ENCODE data around the gene ACVR1C. TPM values are rescaled to one million over a fixed set of nuclear protein-coding genes. Genes with fewer than 3 reads are reported as not detected.
A peak's percentile ranks its signal among the peaks of the same experiment; 100 is the strongest.

The ACVR1C gene
- total and polyA plus RNA-seq, 7 experiments from 2014 or later: 0.73 to 11.4 (median 5.0) TPM

DNA sequence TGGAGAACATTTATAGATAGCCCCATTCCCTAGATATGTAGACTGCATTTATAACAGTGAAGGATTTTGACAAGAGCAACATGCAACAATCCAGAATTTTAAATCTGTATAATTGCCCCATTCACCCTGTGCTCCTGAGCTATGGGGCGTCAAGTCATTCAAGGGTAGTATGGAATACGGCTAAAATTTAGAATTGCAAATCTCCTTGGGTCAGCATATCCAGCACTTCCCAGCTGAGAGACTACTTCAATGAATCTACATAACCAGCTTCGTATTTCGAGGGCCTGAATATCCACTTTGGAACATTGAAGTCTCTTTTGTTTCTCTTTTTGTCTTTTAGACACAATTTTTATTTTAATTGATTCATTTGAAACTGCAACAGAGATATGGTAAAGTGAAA is 28.4 kb upstream of the ACVR1C start:
- H3K4me3 Mint-ChIP-seq: no peak overlapping the region
- ATAC-seq (no peak), DNase-seq (no peak)
- intact Hi-C loops (cut with micrococcal nuclease): no loop called here
- Histone ChIP-seq H3K4me1 (ENCODE audit: control insufficient read depth in 2 of 2, insufficient read depth in 2 of 2, low read length in 2 of 2) (no peaks in the 10 kb centered on the region), H3K4me3 (ENCODE audit: low read length) (no peak overlapping the region), H3K27me3 (ENCODE audit: control insufficient read depth in 2 of 2, insufficient read depth in 2 of 2, low read length in 2 of 2) (no peaks in the 10 kb centered on the region), H3K27ac (ENCODE audit: low read depth, low read length) (no peak overlapping the region), H3K9me3 (ENCODE audit: control insufficient read depth in 2 of 3, low read length in 3 of 3) (no peaks in the 10 kb centered on the region), H3K36me3 (ENCODE audit: control insufficient read depth in 2 of 3, insufficient read depth in 3 of 3, low read length in 3 of 3) (no peaks in the 10 kb centered on the region)
- CTCF ChIA-PET: no interaction called here
- POLR2A ChIA-PET: no interaction called here
- H3K4me1 Mint-ChIP-seq: no peaks in the 10 kb centered on the region
- no peak overlapping the region for H3K27ac Mint-ChIP-seq
- no peaks in the 10 kb centered on the region for H3K36me3 Mint-ChIP-seq
- peaks cover 0 to 1% (median 0%) of the 10 kb centered on the region in 11 donors for H3K9me3 Mint-ChIP-seq
- peaks cover 0 to 7% (median 0%) of the 10 kb centered on the region in 5 donors for H3K27me3 Mint-ChIP-seq

DNA sequence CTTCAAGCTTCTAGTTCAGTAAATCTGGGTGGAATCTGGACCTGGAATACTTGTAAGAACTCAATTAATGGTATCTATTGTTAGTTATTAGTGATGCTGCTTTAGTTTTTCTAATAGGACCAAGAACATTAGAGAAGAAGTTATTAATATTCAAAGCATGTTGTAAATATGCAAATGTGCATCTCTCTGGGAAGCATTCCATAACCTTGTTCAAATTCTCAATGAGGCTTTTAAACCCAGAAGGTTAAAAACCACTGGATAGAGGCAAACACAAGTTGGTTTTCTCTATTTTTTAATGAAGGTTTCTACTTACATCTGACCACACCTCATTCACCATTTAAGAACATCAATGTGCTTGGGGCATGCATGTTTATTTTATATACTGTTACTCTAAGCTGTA is 16.1 kb upstream of the ACVR1C start:
- peaks cover 0 to 19% (median 9%) of the 10 kb centered on the region in 5 donors for H3K27me3 Mint-ChIP-seq
- no peak for DNase-seq
- no peaks in the 10 kb centered on the region for H3K4me1 ChIP-seq (ENCODE audit: control insufficient read depth in 2 of 2, insufficient read depth in 2 of 2, low read length in 2 of 2)
- ChIA-PET CTCF (interaction anchor here (1.3 kb wide), 1 partner anchor 16 kb away, joined by 4 read pairs; the partner anchor contains the start of gene ACVR1C), POLR2A (no interaction called here)
- no peaks in the 10 kb centered on the region for H3K36me3 ChIP-seq (ENCODE audit: control insufficient read depth in 2 of 3, insufficient read depth in 3 of 3, low read length in 3 of 3)
- H3K9me3 ChIP-seq (ENCODE audit: control insufficient read depth in 2 of 3, low read length in 3 of 3): no peaks in the 10 kb centered on the region
- ATAC-seq: no peak
- H3K36me3 Mint-ChIP-seq: no peaks in the 10 kb centered on the region
- H3K9me3 Mint-ChIP-seq: peaks cover 0 to 2% (median 0%) of the 10 kb centered on the region in 11 donors
- H3K27ac ChIP-seq (ENCODE audit: low read depth, low read length): no peak overlapping the region
- H3K4me1 Mint-ChIP-seq: no peaks in the 10 kb centered on the region
- intact Hi-C loops (cut with micrococcal nuclease): no loop called here
- H3K4me3 ChIP-seq (ENCODE audit: low read length): no peak overlapping the region
- H3K27me3 ChIP-seq (ENCODE audit: control insufficient read depth in 2 of 2, insufficient read depth in 2 of 2, low read length in 2 of 2): no peaks in the 10 kb centered on the region
- no peak overlapping the region for H3K4me3 Mint-ChIP-seq
- no peak overlapping the region for H3K27ac Mint-ChIP-seq

DNA sequence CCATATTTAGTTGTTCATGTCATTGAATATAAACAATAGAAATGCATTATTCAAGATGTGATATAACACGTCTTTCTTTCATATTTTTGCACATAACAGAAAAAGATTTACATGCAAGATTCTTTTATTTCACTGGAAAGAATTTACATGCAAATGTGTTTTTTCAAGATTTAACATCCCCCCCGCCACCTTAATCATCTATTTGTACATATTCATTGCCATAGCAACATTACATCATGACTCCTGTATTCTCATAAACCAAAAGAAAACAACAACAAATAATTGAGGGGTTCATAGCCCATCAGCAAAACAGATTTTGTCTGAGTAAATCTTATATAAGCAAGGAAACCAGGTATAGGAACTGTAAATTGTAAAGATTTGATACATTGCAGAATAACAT is 3.2 kb upstream of the ACVR1C start:
- H3K36me3 ChIP-seq (ENCODE audit: control insufficient read depth in 2 of 3, insufficient read depth in 3 of 3, low read length in 3 of 3): peaks cover 0 to 6% (median 0%) of the 10 kb centered on the region in 3 experiments
- intact Hi-C loops (cut with micrococcal nuclease): no loop called here
- POLR2A ChIA-PET: interaction anchor here (0.7 kb wide), 1 partner anchor 309 kb away, joined by 5 read pairs; no protein-coding TSS in a partner anchor
- ATAC-seq (no peak), DNase-seq (no peak)
- Mint-ChIP-seq H3K27me3 (peaks cover 0 to 40% (median 9%) of the 10 kb centered on the region in 5 donors), H3K9me3 (no peaks in the 10 kb centered on the region), H3K36me3 (peaks cover 0 to 2% (median 0%) of the 10 kb centered on the region in 5 donors), H3K4me1 (peaks cover 6 to 17% (median 15%) of the 10 kb centered on the region in 7 donors), H3K27ac (no peak overlapping the region), H3K4me3 (no peak overlapping the region)
- no peak overlapping the region for H3K27ac ChIP-seq (ENCODE audit: low read depth, low read length)
- H3K4me3 ChIP-seq (ENCODE audit: low read length): no peak overlapping the region
- CTCF ChIA-PET: no interaction called here
- H3K9me3 ChIP-seq (ENCODE audit: control insufficient read depth in 2 of 3, low read length in 3 of 3): no peaks in the 10 kb centered on the region
- peaks cover 4 to 8% of the 10 kb centered on the region in 2 donors for H3K4me1 ChIP-seq (ENCODE audit: control insufficient read depth in 2 of 2, insufficient read depth in 2 of 2, low read length in 2 of 2)
- no peaks in the 10 kb centered on the region for H3K27me3 ChIP-seq (ENCODE audit: control insufficient read depth in 2 of 2, insufficient read depth in 2 of 2, low read length in 2 of 2)

DNA sequence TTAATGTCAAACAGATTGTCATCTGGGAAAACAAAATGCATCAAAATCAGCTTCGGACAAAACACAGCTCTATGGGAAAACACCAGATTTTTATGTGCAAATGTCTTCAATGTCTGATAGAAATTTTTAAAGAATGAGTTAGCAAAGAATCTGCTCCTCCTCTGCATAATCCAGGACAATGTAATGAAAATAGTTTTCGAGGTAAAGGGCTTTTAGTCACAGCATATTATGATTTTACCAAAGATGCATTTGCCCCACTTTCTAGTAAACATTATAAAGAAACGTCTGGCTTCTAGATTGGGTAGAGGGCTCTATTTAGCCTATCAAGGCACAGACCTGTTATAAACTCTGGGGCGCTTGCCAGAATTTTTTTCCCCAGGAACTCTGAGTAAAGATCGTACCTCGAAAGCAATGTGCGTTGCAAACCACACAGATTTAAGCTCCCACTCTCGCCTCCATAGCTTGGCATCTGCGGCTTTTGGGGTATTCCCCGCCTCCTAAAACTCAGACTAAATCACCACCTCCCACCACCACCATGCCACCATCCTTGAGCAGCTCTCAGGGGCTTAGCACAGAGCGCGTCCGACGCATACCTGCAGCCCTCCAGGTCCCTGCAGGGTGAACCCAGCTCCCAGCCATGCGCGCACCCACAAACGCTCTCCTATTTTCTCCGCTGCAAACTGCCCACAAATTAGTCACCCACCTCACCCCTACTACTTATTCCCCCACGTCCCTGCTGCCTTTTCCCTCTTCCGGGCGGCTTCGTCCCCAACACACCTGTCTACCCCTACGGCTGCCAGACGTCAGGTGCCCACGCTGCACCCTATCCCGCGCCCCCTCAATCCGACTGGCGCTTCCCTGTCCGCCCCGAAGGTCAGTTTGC is 829 bp downstream of the ACVR1C start:
- Mint-ChIP-seq H3K9me3 (peaks cover 0 to 9% (median 0%) of the 10 kb centered on the region in 11 donors), H3K27me3 (peaks cover 0 to 40% (median 0%) of the 10 kb centered on the region in 5 donors), H3K27ac (peak overlapping the region; percentile 18 to 94 (median 85)), H3K4me1 (peaks cover 18 to 44% (median 42%) of the 10 kb centered on the region in 7 donors), H3K36me3 (peaks cover 0 to 18% (median 0%) of the 10 kb centered on the region in 5 donors), H3K4me3 (peak overlapping the region; percentile 91 to 99 (median 96))
- Histone ChIP-seq H3K36me3 (ENCODE audit: control insufficient read depth in 2 of 3, insufficient read depth in 3 of 3, low read length in 3 of 3) (peaks cover 0 to 6% (median 0%) of the 10 kb centered on the region in 3 experiments), H3K4me1 (ENCODE audit: control insufficient read depth in 2 of 2, insufficient read depth in 2 of 2, low read length in 2 of 2) (peaks cover 4 to 24% of the 10 kb centered on the region in 2 donors), H3K4me3 (ENCODE audit: low read length) (peak overlapping the region; percentile 74), H3K9me3 (ENCODE audit: control insufficient read depth in 2 of 3, low read length in 3 of 3) (no peaks in the 10 kb centered on the region), H3K27me3 (ENCODE audit: control insufficient read depth in 2 of 2, insufficient read depth in 2 of 2, low read length in 2 of 2) (no peaks in the 10 kb centered on the region), H3K27ac (ENCODE audit: low read depth, low read length) (peak overlapping the region; percentile 79)
- intact Hi-C loops (cut with micrococcal nuclease): loop anchor here (1.0 to 10.0 kb wide), 22 partner anchors 13 to 1286 kb away; partner anchors contain the start of genes ACVR1 (in 2 of the 2), CCDC148 (in 2 of the 2) and PKP4 (in 2 of the 2)
- DNase-seq (peak in 7 of 9 donors; percentile 31 to 61 (median 39)), ATAC-seq (peak; percentile 49)
- POLR2A ChIA-PET: interaction anchor here (0.8 to 2.0 kb wide), 5 partner anchors 10 to 1285 kb away, joined by 3 to 7 read pairs (median 4); partner anchors contain the start of gene ACVR1
- CTCF ChIA-PET: interaction anchor here (0.5 to 2.8 kb wide), 8 partner anchors 9 to 325 kb away, joined by 3 to 16 read pairs (median 4); no protein-coding TSS in a partner anchor

DNA sequence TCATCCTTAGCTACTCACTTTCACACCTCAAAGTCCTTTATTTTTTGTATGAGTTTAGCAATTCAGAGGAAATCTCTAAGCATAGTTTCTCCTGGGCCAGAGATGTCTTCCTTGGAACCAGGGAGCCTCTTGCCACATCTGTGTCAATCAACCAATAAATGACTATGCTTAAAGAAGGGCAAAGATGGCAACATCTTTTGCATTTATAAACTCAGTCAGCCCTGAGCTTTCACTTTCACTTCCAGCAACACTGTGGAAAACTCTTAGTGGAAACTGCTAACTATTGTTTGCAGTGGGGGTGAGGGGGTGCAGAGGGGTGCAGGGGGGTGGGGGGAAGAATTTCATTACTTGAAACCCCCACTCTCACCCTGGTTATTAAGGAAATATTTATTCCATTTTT is 3.4 kb downstream of the ACVR1C start:
- intact Hi-C loops (cut with micrococcal nuclease): loop anchor here (1.0 to 10.0 kb wide), 13 partner anchors 8 to 1283 kb away; partner anchors contain the start of genes ACVR1 (in 1 of the 2), CCDC148 (in 1 of the 2) and PKP4 (in 1 of the 2)
- H3K4me1 ChIP-seq (ENCODE audit: control insufficient read depth in 2 of 2, insufficient read depth in 2 of 2, low read length in 2 of 2): peaks cover 4 to 24% of the 10 kb centered on the region in 2 donors
- H3K4me3 ChIP-seq (ENCODE audit: low read length): peak overlapping the region; percentile 12
- peak in 7 of 9 donors; percentile 14 to 52 (median 36) for DNase-seq
- Mint-ChIP-seq H3K9me3 (peaks cover 0 to 16% (median 0%) of the 10 kb centered on the region in 11 donors), H3K4me3 (peak overlapping the region; percentile 60 to 99 (median 78)), H3K27ac (peak overlapping the region; percentile 53 to 88 (median 82)), H3K27me3 (peaks cover 0 to 42% (median 3%) of the 10 kb centered on the region in 5 donors), H3K36me3 (peaks cover 0 to 19% (median 0%) of the 10 kb centered on the region in 5 donors), H3K4me1 (peaks cover 18 to 45% (median 44%) of the 10 kb centered on the region in 7 donors)
- H3K27me3 ChIP-seq (ENCODE audit: control insufficient read depth in 2 of 2, insufficient read depth in 2 of 2, low read length in 2 of 2): no peaks in the 10 kb centered on the region
- CTCF ChIA-PET: interaction anchor here (0.9 to 1.0 kb wide), 4 partner anchors 29 to 832 kb away, joined by 3 to 6 read pairs (median 4); no protein-coding TSS in a partner anchor
- no peaks in the 10 kb centered on the region for H3K9me3 ChIP-seq (ENCODE audit: control insufficient read depth in 2 of 3, low read length in 3 of 3)
- ATAC-seq: no peak
- POLR2A ChIA-PET: interaction anchor here (1.0 kb wide), 1 partner anchor 182 kb away, joined by 3 read pairs; the partner anchor contains the start of gene CYTIP
- H3K27ac ChIP-seq (ENCODE audit: low read depth, low read length): peak overlapping the region; percentile 53
- H3K36me3 ChIP-seq (ENCODE audit: control insufficient read depth in 2 of 3, insufficient read depth in 3 of 3, low read length in 3 of 3): peaks cover 0 to 6% (median 0%) of the 10 kb centered on the region in 3 experiments

DNA sequence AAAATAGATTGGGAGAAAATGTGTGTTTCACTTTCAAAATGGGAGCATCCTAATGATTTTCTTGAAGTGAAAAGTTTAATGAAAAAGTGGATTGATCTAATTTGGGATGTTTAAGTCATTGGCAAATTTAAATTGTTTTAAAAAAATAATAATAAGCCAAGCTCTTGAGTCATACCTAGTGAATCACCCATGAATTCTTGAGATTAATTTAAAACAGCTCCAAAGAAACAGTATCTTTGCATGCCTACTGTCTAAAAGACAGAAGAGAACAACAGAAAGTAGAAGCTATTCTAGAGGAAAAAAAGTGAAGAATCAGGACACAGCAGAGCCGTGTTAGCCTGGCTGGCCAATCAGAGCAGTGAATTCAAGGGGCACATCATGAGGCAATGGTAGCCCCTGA is 7.7 kb downstream of the ACVR1C start:
- intact Hi-C loops (cut with micrococcal nuclease): loop anchor here in 1 of 2 donors (10.0 kb wide), 1 partner anchor 126 kb away; no protein-coding TSS in a partner anchor

More for the DNA sequence above, 7.7 kb downstream of the ACVR1C start:
- Mint-ChIP-seq H3K9me3 (peaks cover 0 to 16% (median 0%) of the 10 kb centered on the region in 11 donors), H3K27me3 (peaks cover 0 to 48% (median 6%) of the 10 kb centered on the region in 5 donors), H3K36me3 (peaks cover 0 to 17% (median 8%) of the 10 kb centered on the region in 5 donors), H3K4me3 (no peak overlapping the region), H3K4me1 (peaks cover 9 to 30% (median 24%) of the 10 kb centered on the region in 7 donors), H3K27ac (no peak overlapping the region)
- ChIA-PET POLR2A (no interaction called here), CTCF (interaction anchor here (0.8 kb wide), 1 partner anchor 294 kb away, joined by 3 read pairs; no protein-coding TSS in a partner anchor)
- Histone ChIP-seq H3K4me3 (ENCODE audit: low read length) (no peak overlapping the region), H3K4me1 (ENCODE audit: control insufficient read depth in 2 of 2, insufficient read depth in 2 of 2, low read length in 2 of 2) (peaks cover 0 to 11% of the 10 kb centered on the region in 2 donors), H3K9me3 (ENCODE audit: control insufficient read depth in 2 of 3, low read length in 3 of 3) (no peaks in the 10 kb centered on the region), H3K27me3 (ENCODE audit: control insufficient read depth in 2 of 2, insufficient read depth in 2 of 2, low read length in 2 of 2) (peaks cover 0 to 4% of the 10 kb centered on the region in 2 donors), H3K27ac (ENCODE audit: low read depth, low read length) (no peak overlapping the region), H3K36me3 (ENCODE audit: control insufficient read depth in 2 of 3, insufficient read depth in 3 of 3, low read length in 3 of 3) (no peaks in the 10 kb centered on the region)
- no peak for ATAC-seq
- no peak for DNase-seq
